Common myeloid progenitor, CD34-positive (primary cell): ENCODE measurements around the gene DTNB.
"Not testable (repeated sequence)": the region's sequence is repeated elsewhere in the genome, so short reads cannot be mapped to it uniquely, and the experiment has no call there.

Experiments
- CTCF ChIA-PET: fragments of 350-600 bp; sonication (Branson Sonifier 250); formaldehyde crosslinking; loops from one replicate; lab custom pipeline; 2021; ENCODE audit warnings: antibody characterized with exemption; lab: Charles Lee
- POLR2A ChIA-PET: fragments of 350-600 bp; sonication (Branson Sonifier 250); formaldehyde crosslinking; loops from one replicate; lab custom pipeline; 2021; ENCODE audit warnings: antibody characterized with exemption; lab: Charles Lee
- DNase-seq, 3 donors: peaks; one replicate each; pipeline versions ENCODE4 v3.0.0 to v3.0.0-alpha.2; 2013
- H3K27ac ChIP-seq, 2 experiments: 1 replicate in 1 of 2; 2 replicates in 1 of 2; pipeline ENCODE4 v1.7.0; 2013; ENCODE audit warnings: inconsistent platforms in 2 of 2, low read length in 2 of 2, mild to moderate bottlenecking in 2 of 2, low read depth in 1 of 2, moderate library complexity in 1 of 2; ENCODE audit not compliant: severe bottlenecking in 2 of 2, insufficient read depth in 1 of 2, poor library complexity in 1 of 2
- H3K27me3 ChIP-seq, 5 experiments: replicated peaks in 2 of 5; 1 replicate in 3 of 5; 2 replicates in 2 of 5; pipeline versions ENCODE4 v1.6.1 to v1.7.0; 2013; ENCODE audit warnings: low read length in 4 of 5, mild to moderate bottlenecking in 2 of 5, moderate library complexity in 2 of 5, inconsistent platforms in 1 of 5; ENCODE audit not compliant: insufficient read depth in 5 of 5, control insufficient read depth in 4 of 5
- H3K36me3 ChIP-seq, 4 experiments: 1 replicate in 2 of 4; 2 replicates in 2 of 4; pipeline versions ENCODE4 v1.6.1 to v1.7.0; 2013; ENCODE audit warnings: low read length in 3 of 4, control low read depth in 1 of 4, mild to moderate bottlenecking in 1 of 4; ENCODE audit not compliant: control insufficient read depth in 4 of 4, insufficient read depth in 4 of 4
- H3K4me1 ChIP-seq, 4 experiments: 1 replicate in 3 of 4; 2 replicates in 1 of 4; pipeline versions ENCODE4 v1.6.1 to v1.7.1; 2013; ENCODE audit warnings: low read length in 3 of 4, mild to moderate bottlenecking in 3 of 4, control low read depth in 1 of 4, inconsistent platforms in 1 of 4, moderate library complexity in 1 of 4; ENCODE audit not compliant: control insufficient read depth in 4 of 4, insufficient read depth in 4 of 4; ENCODE audit errors: control extremely low read depth in 1 of 4
- H3K4me3 ChIP-seq, 7 experiments: 1 replicate in 4 of 7; 2 replicates in 3 of 7; pipeline versions ENCODE4 v1.5.1 to v1.7.0; 2013; ENCODE audit warnings: mild to moderate bottlenecking in 7 of 7, low read length in 6 of 7, moderate library complexity in 6 of 7, inconsistent platforms in 2 of 7, low read depth in 2 of 7, control low read depth in 1 of 7; ENCODE audit not compliant: insufficient read depth in 4 of 7, control insufficient read depth in 1 of 7; ENCODE audit errors: extremely low read depth in 1 of 7
- H3K9me3 ChIP-seq, 5 experiments: 1 replicate in 4 of 5; 2 replicates in 1 of 5; pipeline versions ENCODE4 v1.6.1 to v1.7.1; 2013; ENCODE audit warnings: low read length in 4 of 5, mild to moderate bottlenecking in 2 of 5, inconsistent platforms in 1 of 5, low read depth in 1 of 5, moderate library complexity in 1 of 5; ENCODE audit not compliant: control insufficient read depth in 4 of 5, insufficient read depth in 2 of 5; ENCODE audit errors: control extremely low read depth in 1 of 5
- WGBS: methylation state at CpG from one replicate; pipeline ENCODE4 v1.1.5; 2013; ENCODE audit not compliant: insufficient coverage; 5-methylcytosine and 5-hydroxymethylcytosine counted together

Gene DTNB

DNA sequence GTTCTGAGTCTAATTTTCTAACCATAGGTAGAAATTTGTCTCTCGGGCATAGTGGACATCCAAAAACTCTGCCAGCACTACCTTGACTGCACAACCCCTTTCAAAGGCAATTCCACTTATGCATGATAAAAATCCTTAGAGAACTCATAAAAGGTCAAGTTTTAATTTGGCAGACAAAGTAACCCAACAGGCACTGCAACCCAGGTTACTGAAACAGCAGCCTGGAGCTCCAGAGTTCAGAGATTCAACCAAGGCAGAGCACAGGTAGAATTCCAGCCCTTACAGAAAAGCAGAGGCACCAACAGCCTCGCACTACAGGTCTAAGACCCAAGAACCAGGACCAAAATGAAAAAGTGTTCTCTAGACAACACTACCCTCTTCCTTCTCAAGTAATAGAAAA lies 1.8 kb downstream of the DTNB start:
- CTCF ChIA-PET = interaction anchor here (1.0 to 2.1 kb wide), 3 partner anchors 27 to 80 kb away, joined by 3 to 11 read pairs (median 7); no protein-coding TSS in a partner anchor
- 88% methylated on average over 1 of the region's 2 CpGs for WGBS
- Histone ChIP-seq H3K27me3 (no peaks in the 10 kb centered on the region), H3K4me3 (peak overlapping the region in 1 of 7 experiments; percentile 96), H3K27ac (no peak overlapping the region), H3K9me3 (no peaks in the 10 kb centered on the region), H3K4me1 (peaks cover 6 to 25% (median 20%) of the 10 kb centered on the region in 4 experiments), H3K36me3 (no peaks in the 10 kb centered on the region)
- no peak for DNase-seq
- POLR2A ChIA-PET = no interaction called here

DNA sequence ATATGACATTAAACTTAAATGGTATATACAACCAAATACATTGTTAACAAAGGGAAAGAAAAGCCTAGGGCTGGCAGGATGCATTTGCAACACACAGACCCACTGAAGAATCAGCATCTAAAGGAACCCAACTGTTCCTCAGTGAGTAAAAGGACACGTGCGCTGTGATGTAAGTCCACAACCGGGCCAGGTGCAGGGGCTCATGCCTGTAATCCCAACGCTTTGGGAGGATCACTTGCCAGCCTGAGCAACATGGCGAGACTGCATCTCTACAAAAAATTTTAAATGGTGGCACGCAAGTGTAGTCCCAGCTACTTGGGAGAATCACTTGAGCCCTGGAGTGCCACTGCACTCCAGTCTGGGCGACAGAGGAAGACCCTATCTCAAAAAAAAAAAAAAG lies 3.9 kb downstream of the DTNB start:
- H3K4me3 ChIP-seq = no peak overlapping the region
- H3K27me3 ChIP-seq = no peaks in the 10 kb centered on the region
- peaks cover 6 to 20% (median 20%) of the 10 kb centered on the region in 4 experiments for H3K4me1 ChIP-seq
- no peak overlapping the region for H3K27ac ChIP-seq
- no peaks in the 10 kb centered on the region for H3K36me3 ChIP-seq
- 98% methylated on average over 7 of the region's 7 CpGs for WGBS
- POLR2A ChIA-PET = no interaction called here
- CTCF ChIA-PET = interaction anchor here (8.8 kb wide), 1 partner anchor 61 kb away, joined by 87 read pairs; no protein-coding TSS in a partner anchor
- no peaks in the 10 kb centered on the region for H3K9me3 ChIP-seq
- no peak for DNase-seq

DNA sequence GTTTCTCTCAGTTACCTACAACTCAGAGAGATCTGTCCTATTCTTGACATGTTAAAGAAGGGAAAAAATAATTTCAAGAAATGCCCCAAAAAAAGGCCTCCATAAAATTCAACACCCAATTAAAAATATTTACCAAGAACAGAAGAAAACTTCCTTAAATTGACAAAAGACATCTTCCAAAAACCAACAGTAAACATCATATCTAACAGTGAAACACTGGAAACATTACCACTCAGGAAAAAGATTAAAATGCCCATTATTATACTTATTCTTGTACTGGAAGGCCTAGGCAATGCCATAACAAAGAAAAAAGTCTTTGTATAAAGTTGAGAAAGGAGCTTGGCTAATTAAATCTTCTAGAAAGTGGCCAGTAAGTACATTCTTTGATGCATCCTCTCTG lies 7.2 kb downstream of the DTNB start:
- Histone ChIP-seq H3K36me3 (no peaks in the 10 kb centered on the region), H3K4me3 (no peak overlapping the region), H3K27ac (no peak overlapping the region), H3K9me3 (no peaks in the 10 kb centered on the region), H3K27me3 (no peaks in the 10 kb centered on the region), H3K4me1 (peaks cover 0 to 5% (median 0%) of the 10 kb centered on the region in 4 experiments)
- no peak for DNase-seq
- CTCF ChIA-PET = interaction anchor here (0.9 to 8.8 kb wide), 7 partner anchors 8 to 356 kb away, joined by 3 to 87 read pairs (median 4); no protein-coding TSS in a partner anchor
- POLR2A ChIA-PET = interaction anchor here (0.6 kb wide), 1 partner anchor 606 kb away, joined by 3 read pairs; no protein-coding TSS in a partner anchor

DNA sequence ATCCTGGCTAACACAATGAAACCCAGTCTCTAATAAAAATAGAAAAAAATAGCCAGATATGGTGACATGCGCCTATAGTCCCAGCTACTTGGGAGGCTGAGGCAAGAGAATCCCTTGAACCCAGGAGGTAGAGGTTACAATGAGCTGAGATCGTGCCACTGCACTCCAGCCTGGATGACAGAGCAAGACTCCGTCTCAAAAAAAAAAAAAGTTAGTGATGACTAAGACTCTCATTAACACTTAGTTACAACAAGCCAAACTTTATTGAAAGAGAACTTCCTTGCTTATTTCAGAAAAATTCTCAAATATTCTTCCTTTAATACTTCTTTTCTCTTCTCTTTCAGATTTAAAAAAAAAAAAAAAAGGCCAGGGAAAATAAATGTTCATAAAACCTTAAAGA lies 7.9 kb downstream of the DTNB start:
- H3K9me3 ChIP-seq, H3K36me3 ChIP-seq, H3K4me1 ChIP-seq, H3K4me3 ChIP-seq, H3K27me3 ChIP-seq, POLR2A ChIA-PET, H3K27ac ChIP-seq: not testable (repeated sequence)
- peak in 1 of 3 donors; percentile 17 for DNase-seq
- CTCF ChIA-PET = interaction anchor here (1.1 to 8.8 kb wide), 15 partner anchors 8 to 355 kb away, joined by 3 to 87 read pairs (median 6); partner anchors contain the start of gene DTNB
- WGBS = 92% methylated on average over 2 of the region's 3 CpGs

DNA sequence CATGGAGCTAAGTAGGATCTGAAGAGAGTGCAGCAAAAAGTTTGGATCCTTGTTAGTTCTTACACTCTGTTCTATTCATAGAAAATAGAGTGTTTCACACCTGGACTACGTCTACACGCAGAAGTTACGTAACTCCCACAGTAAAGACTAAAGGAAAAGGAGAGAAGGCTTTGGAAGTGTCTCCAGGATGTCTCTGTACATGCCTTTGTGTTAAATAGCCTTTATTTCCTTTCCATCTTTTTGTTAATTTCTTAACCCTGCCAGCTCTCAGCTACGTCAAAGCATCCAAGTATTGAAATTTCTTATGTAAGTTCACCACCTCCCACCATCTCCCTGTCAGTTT lies 8.4 kb downstream of the DTNB start:
- Histone ChIP-seq H3K27me3 (no peaks in the 10 kb centered on the region), H3K27ac (no peak overlapping the region), H3K4me3 (no peak overlapping the region), H3K4me1 (peaks cover 0 to 5% (median 0%) of the 10 kb centered on the region in 4 experiments), H3K9me3 (no peaks in the 10 kb centered on the region), H3K36me3 (no peaks in the 10 kb centered on the region)
- 90% methylated on average over 2 of the region's 4 CpGs for WGBS
- CTCF ChIA-PET = interaction anchor here (1.1 to 8.8 kb wide), 14 partner anchors 9 to 347 kb away, joined by 3 to 87 read pairs (median 7); partner anchors contain the start of gene DTNB
- DNase-seq = no peak
- POLR2A ChIA-PET = interaction anchor here (0.5 kb wide), 1 partner anchor 50 kb away, joined by 3 read pairs; no protein-coding TSS in a partner anchor

DNA sequence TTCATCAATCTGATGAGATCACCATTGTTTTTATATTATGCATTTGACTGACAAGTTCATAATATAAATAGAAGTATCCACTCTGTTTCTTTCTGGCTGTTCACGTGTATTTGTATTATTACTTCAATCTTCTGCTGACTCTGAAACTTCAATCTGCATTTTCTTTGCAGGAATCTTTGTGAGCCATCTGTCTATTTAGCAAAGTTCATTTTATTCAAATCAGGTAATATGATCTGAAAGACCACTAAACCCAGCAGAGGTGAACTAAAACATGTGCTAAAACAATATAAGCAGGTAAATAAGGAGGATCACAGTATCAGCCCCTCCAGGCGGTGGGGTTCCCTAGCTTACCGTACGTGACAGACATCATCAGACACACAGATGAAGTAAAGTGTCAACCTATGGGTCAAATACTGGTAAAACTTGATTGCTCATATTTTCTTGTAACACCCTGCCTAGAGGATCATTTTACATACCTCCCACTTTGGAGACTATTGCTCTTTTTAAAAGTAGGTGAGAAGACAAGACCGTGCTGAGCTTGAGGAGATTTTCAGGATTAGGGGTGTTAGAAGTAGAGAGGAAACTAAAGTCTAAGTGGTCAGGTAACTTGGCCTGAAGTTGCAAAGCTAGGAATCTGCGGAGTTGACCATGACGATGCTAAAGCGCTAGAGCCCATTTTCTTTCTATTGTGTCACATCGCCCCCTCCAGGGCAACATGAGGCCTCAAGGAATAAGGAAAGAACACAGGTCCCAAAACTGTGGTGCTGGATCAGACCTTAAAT lies 9.0 kb downstream of the DTNB start:
- H3K4me3 ChIP-seq = peak overlapping the region in 1 of 7 experiments; percentile 63
- H3K9me3 ChIP-seq = no peaks in the 10 kb centered on the region
- peak; percentile 57 to 75 (median 73) for DNase-seq
- H3K4me1 ChIP-seq = peaks cover 0 to 5% (median 0%) of the 10 kb centered on the region in 4 experiments
- H3K27me3 ChIP-seq = no peaks in the 10 kb centered on the region
- no peaks in the 10 kb centered on the region for H3K36me3 ChIP-seq
- 14% methylated on average over 4 of the region's 9 CpGs for WGBS
- ChIA-PET POLR2A (interaction anchor here (0.5 kb wide), 1 partner anchor 51 kb away, joined by 3 read pairs; no protein-coding TSS in a partner anchor), CTCF (interaction anchor here (1.1 to 8.8 kb wide), 16 partner anchors 9 to 348 kb away, joined by 3 to 87 read pairs (median 6); partner anchors contain the start of gene DTNB)
- no peak overlapping the region for H3K27ac ChIP-seq

DNA sequence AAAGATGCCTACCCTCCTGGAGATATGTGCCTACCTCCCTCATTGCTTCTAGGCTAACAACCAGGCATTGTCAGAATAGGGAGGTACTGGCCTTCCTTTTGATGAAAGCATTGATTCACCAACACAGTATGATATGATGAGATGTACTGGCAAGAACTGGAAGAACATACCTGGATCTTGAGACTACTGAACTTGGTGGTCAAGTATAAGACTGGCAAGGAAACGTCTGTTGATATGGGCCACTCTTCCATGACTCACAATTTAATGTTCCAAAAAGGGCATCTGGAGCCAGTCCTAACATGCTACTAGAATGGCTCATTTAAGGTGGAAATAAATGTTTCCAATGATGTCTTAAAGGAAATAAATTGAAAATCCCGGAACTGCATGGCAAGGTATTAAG lies 18.1 kb downstream of the DTNB start:
- Histone ChIP-seq H3K27me3 (no peaks in the 10 kb centered on the region), H3K4me1 (no peaks in the 10 kb centered on the region), H3K9me3 (no peaks in the 10 kb centered on the region), H3K4me3 (no peak overlapping the region), H3K36me3 (peaks cover 0 to 7% (median 5%) of the 10 kb centered on the region in 4 experiments), H3K27ac (no peak overlapping the region)
- DNase-seq = no peak
- POLR2A ChIA-PET = no interaction called here
- CTCF ChIA-PET = no interaction called here
- WGBS = 100% methylated on average over 2 of the region's 2 CpGs
